ENCODE results near the gene DLX3. TPM values are rescaled to one million over a fixed set of nuclear protein-coding genes. Genes with fewer than 3 reads are reported as not detected.

Gene DLX3
- total and polyA plus RNA-seq, 4 donors, result 0.17 to 1.3 (median 0.64) TPM

DNA sequence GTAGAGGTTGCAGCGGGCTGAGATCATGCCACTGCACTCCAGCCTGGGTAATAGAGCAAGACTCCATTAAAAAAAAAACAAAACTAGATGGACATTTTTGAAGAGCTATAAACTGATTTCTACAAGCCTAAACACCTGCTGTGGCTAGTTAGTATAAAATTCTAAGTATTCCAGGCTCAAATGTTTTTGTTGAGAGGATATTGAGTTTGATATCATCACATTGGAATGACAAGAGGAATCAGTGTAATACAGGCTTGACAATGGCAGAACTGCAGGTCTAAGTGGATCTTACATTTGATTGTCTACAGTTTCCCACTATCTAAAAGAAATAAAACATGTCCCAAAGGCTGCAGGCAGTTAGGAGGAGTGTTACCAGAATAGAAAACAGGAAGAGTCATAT lies 23.9 kb upstream of the DLX3 start:
- DNase-seq, result no peak
- H3K27ac ChIP-seq (ENCODE audit: low read depth in 1 of 2, low read length in 1 of 2), result no peak overlapping the region
- no peak for ATAC-seq (ENCODE audit: insufficient read depth, low FRiP score)
- WGBS, 2 donors, result 88 to 89% methylated on average over 1 of the region's 1 CpG
- H3K9me3 ChIP-seq (ENCODE audit: control insufficient read depth in 4 of 4, insufficient read depth in 3 of 4, low read length in 3 of 4), result peaks cover 0 to 3% (median 0%) of the 10 kb centered on the region in 4 donors
- no peak overlapping the region for H3K4me3 ChIP-seq
- no peaks in the 10 kb centered on the region for H3K27me3 ChIP-seq (ENCODE audit: control insufficient read depth in 3 of 3, insufficient read depth in 3 of 3, low read length in 2 of 3)
- H3K9ac ChIP-seq (ENCODE audit: insufficient read depth in 1 of 2, low read length in 2 of 2), result no peak overlapping the region
- TF ChIP-seq, protein P1, sequence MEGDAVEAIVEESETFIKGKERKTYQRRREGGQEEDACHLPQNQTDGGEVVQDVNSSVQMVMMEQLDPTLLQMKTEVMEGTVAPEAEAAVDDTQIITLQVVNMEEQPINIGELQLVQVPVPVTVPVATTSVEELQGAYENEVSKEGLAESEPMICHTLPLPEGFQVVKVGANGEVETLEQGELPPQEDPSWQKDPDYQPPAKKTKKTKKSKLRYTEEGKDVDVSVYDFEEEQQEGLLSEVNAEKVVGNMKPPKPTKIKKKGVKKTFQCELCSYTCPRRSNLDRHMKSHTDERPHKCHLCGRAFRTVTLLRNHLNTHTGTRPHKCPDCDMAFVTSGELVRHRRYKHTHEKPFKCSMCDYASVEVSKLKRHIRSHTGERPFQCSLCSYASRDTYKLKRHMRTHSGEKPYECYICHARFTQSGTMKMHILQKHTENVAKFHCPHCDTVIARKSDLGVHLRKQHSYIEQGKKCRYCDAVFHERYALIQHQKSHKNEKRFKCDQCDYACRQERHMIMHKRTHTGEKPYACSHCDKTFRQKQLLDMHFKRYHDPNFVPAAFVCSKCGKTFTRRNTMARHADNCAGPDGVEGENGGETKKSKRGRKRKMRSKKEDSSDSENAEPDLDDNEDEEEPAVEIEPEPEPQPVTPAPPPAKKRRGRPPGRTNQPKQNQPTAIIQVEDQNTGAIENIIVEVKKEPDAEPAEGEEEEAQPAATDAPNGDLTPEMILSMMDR (IDR thresholded peaks at IDR 0.05; ENCODE audit: control extremely low read depth, extremely low read depth), result no peak
- H3K36me3 ChIP-seq (ENCODE audit: control insufficient read depth in 4 of 4, insufficient read depth in 4 of 4, low read length in 4 of 4), result no peaks in the 10 kb centered on the region
- peaks cover 0 to 17% (median 5%) of the 10 kb centered on the region in 5 donors for H3K4me1 ChIP-seq (ENCODE audit: control insufficient read depth in 5 of 5, insufficient read depth in 5 of 5, low read length in 5 of 5)

DNA sequence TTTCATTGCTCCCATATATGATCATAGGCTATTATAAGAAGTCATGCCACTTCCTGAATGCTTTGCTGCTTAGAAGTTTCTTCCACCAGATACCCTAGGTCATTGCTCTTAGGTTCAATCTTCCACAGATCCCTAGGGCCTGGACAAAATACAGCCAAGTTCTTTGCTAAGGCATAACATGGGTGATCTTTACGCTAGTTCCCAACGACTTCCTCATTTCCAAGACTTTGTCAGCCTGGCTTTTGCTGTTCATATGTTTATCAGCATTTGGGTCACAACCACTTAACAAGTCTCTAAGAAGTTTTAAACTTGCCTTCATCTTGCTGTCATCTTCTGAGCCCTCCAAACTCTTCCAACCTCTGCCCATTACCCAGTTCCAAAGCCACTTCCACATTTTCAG lies 20.1 kb upstream of the DLX3 start:
- DNase-seq, result no peak
- TF ChIP-seq, protein P1 (IDR thresholded peaks at IDR 0.05; ENCODE audit: control extremely low read depth, extremely low read depth), result no peak
- no peak for ATAC-seq (ENCODE audit: insufficient read depth, low FRiP score)
- Histone ChIP-seq H3K27ac (ENCODE audit: low read depth in 1 of 2, low read length in 1 of 2) (no peak overlapping the region), H3K9me3 (ENCODE audit: control insufficient read depth in 4 of 4, insufficient read depth in 3 of 4, low read length in 3 of 4) (peaks cover 0 to 11% (median 2%) of the 10 kb centered on the region in 4 donors), H3K4me3 (no peak overlapping the region), H3K9ac (ENCODE audit: insufficient read depth in 1 of 2, low read length in 2 of 2) (no peak overlapping the region), H3K27me3 (ENCODE audit: control insufficient read depth in 3 of 3, insufficient read depth in 3 of 3, low read length in 2 of 3) (no peaks in the 10 kb centered on the region), H3K36me3 (ENCODE audit: control insufficient read depth in 4 of 4, insufficient read depth in 4 of 4, low read length in 4 of 4) (no peaks in the 10 kb centered on the region), H3K4me1 (ENCODE audit: control insufficient read depth in 5 of 5, insufficient read depth in 5 of 5, low read length in 5 of 5) (no peaks in the 10 kb centered on the region)
- 82 to 90% methylated on average over 2 of the region's 2 CpGs for whole genome bisulfite sequencing, 2 donors

DNA sequence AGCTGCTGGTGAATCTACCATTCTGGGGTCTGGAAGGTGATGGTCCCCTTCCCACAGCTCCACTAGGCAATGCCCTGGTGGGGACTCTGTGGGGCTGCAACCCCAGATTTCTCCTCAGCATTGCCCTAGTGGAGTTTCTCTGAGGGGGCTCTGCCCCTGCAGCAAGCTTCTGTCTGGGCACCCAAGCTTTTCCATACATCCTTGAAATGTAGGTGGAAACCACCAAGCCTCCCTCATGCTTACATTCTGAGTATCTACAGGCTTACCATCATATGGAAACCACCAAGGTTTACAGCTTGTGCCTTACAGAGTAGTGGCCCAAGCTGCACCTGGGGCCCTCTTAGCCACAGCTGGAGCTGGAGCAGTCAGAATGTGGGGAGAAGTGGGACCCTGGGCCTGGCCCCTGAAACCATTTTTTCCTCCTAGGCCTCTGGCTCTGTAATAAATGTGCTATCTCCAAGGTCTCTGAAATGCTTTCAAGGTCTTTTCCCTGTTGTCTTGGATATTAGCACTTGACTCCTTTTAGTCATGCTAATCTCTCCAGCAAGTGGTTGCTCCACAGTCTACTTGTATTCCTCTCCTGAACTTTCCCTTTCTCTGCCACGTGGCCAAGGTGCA lies 19.6 kb upstream of the DLX3 start:
- Histone ChIP-seq H3K4me1 (ENCODE audit: control insufficient read depth in 5 of 5, insufficient read depth in 5 of 5, low read length in 5 of 5) (no peaks in the 10 kb centered on the region), H3K9ac (ENCODE audit: insufficient read depth in 1 of 2, low read length in 2 of 2) (no peak overlapping the region), H3K36me3 (ENCODE audit: control insufficient read depth in 4 of 4, insufficient read depth in 4 of 4, low read length in 4 of 4) (no peaks in the 10 kb centered on the region), H3K4me3 (no peak overlapping the region), H3K27ac (ENCODE audit: low read depth in 1 of 2, low read length in 1 of 2) (no peak overlapping the region), H3K9me3 (ENCODE audit: control insufficient read depth in 4 of 4, insufficient read depth in 3 of 4, low read length in 3 of 4) (peaks cover 0 to 11% (median 2%) of the 10 kb centered on the region in 4 donors), H3K27me3 (ENCODE audit: control insufficient read depth in 3 of 3, insufficient read depth in 3 of 3, low read length in 2 of 3) (no peaks in the 10 kb centered on the region)
- TF ChIP-seq, protein P1 (IDR thresholded peaks at IDR 0.05; ENCODE audit: control extremely low read depth, extremely low read depth), result no peak
- DNase-seq, result no peak
- 13 to 53% methylated on average over 1 of the region's 1 CpG for WGBS, 2 donors
- no peak for ATAC-seq (ENCODE audit: insufficient read depth, low FRiP score)

DNA sequence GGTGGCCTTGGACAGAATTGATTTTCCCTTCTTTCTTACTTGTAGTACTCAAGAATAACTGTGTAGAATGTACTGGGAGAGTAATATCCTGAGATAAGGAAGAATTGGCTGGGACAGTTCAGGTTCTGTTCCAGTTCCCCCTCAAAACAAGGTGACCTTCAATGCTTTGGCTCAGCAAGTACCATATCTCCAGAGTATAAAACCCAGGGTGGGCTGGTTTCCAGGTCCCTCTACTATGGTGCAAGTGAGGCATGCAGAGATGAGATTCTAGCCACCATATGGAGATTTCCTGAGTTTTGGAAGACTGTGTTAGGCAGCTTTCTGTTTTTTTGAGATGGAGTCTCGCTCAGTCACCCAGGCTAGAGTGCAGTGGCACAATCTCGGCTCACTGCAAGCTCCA lies 18.1 kb upstream of the DLX3 start:
- no peak for ATAC-seq (ENCODE audit: insufficient read depth, low FRiP score)
- TF ChIP-seq, protein P1 (IDR thresholded peaks at IDR 0.05; ENCODE audit: control extremely low read depth, extremely low read depth), result no peak

More for the DNA sequence above, 18.1 kb upstream of the DLX3 start:
- Histone ChIP-seq H3K4me1 (ENCODE audit: control insufficient read depth in 5 of 5, insufficient read depth in 5 of 5, low read length in 5 of 5) (no peaks in the 10 kb centered on the region), H3K9ac (ENCODE audit: insufficient read depth in 1 of 2, low read length in 2 of 2) (no peak overlapping the region), H3K9me3 (ENCODE audit: control insufficient read depth in 4 of 4, insufficient read depth in 3 of 4, low read length in 3 of 4) (peaks cover 0 to 14% (median 3%) of the 10 kb centered on the region in 4 donors), H3K27me3 (ENCODE audit: control insufficient read depth in 3 of 3, insufficient read depth in 3 of 3, low read length in 2 of 3) (peaks cover 0 to 4% (median 0%) of the 10 kb centered on the region in 3 donors), H3K27ac (ENCODE audit: low read depth in 1 of 2, low read length in 1 of 2) (no peak overlapping the region), H3K4me3 (no peak overlapping the region), H3K36me3 (ENCODE audit: control insufficient read depth in 4 of 4, insufficient read depth in 4 of 4, low read length in 4 of 4) (no peaks in the 10 kb centered on the region)
- 89 to 93% methylated on average over 2 of the region's 2 CpGs for WGBS, 2 donors
- DNase-seq, result no peak
